Fibroblast of peridontal ligament (primary cell): ENCODE results near the gene ZNF141.
"Not testable (repeated sequence)": the region's sequence is repeated elsewhere in the genome, so short reads cannot be mapped to it uniquely, and the experiment has no call there.

Experiments used
- DNase-seq: peaks from one replicate; pipeline ENCODE4 v3.0.0-alpha.2; 2010; ENCODE audit errors: extremely low read depth

ZNF141 gene

GRCh38 chr4:337143-337931 is at the start of gene ZNF141:
ZNF141 (plus strand) TSS chr4:337814; CDS start chr4:337984, 170 bp downstream.
- peak; percentile 99 for DNase-seq

GRCh38 chr4:288891-289290 is 48.7 kb upstream of the ZNF141 start:
- DNase-seq, result no peak

GRCh38 chr4:294732-295131 is 42.9 kb upstream of the ZNF141 start:
- no peak for DNase-seq

GRCh38 chr4:302381-302780 is 35.2 kb upstream of the ZNF141 start:
- DNase-seq, result no peak

GRCh38 chr4:304516-304915 is 33.1 kb upstream of the ZNF141 start:
- not testable (repeated sequence) for DNase-seq

GRCh38 chr4:304969-305680 is 32.5 kb upstream of the ZNF141 start, which contains the start of gene ZNF732:
ZNF732 (minus strand) TSS chr4:305474; CDS start chr4:305310, 164 bp downstream.
- DNase-seq, result peak; percentile 59

GRCh38 chr4:306551-306961 is 31.1 kb upstream of the ZNF141 start:
- DNase-seq, result no peak

- no peak for DNase-seq
These were observed 27.8 kb upstream of the ZNF141 start for GRCh38 chr4:309807-310206.

- no peak for DNase-seq
These were observed 23.2 kb upstream of the ZNF141 start for GRCh38 chr4:314296-314903.

- DNase-seq, result no peak
These were observed 8.9 kb upstream of the ZNF141 start for GRCh38 chr4:328729-329128.

- no peak for DNase-seq
These were observed 2.1 kb upstream of the ZNF141 start for GRCh38 chr4:335515-335914.

- DNase-seq, result no peak
These were observed 1.3 kb upstream of the ZNF141 start for GRCh38 chr4:336099-336892.

- no peak for DNase-seq
These were observed 796 bp upstream of the ZNF141 start for GRCh38 chr4:336893-337142.

GRCh38 chr4:337932-338758 is 531 bp downstream of the ZNF141 start:
- peak; percentile 43 for DNase-seq

GRCh38 chr4:338759-339097 is 1.1 kb downstream of the ZNF141 start:
- no peak for DNase-seq

GRCh38 chr4:340011-340410 is 2.4 kb downstream of the ZNF141 start:
- no peak for DNase-seq

- no peak for DNase-seq
These were observed 35.6 kb downstream of the ZNF141 start for GRCh38 chr4:373062-373839.

GRCh38 chr4:374298-375160 is 36.9 kb downstream of the ZNF141 start:
- no peak for DNase-seq

- DNase-seq, result no peak
These were observed 46.8 kb downstream of the ZNF141 start for GRCh38 chr4:384311-385010.
